Hypothalamus (tissue), 51 donors: Measurements from ENCODE around the gene LLCFC1.

Experiments used
- DNase-seq, 51 donors: peaks; one replicate each; lab custom pipeline; 2025; lab: John Stamatoyannopoulos, UW

Gene LLCFC1

DNA sequence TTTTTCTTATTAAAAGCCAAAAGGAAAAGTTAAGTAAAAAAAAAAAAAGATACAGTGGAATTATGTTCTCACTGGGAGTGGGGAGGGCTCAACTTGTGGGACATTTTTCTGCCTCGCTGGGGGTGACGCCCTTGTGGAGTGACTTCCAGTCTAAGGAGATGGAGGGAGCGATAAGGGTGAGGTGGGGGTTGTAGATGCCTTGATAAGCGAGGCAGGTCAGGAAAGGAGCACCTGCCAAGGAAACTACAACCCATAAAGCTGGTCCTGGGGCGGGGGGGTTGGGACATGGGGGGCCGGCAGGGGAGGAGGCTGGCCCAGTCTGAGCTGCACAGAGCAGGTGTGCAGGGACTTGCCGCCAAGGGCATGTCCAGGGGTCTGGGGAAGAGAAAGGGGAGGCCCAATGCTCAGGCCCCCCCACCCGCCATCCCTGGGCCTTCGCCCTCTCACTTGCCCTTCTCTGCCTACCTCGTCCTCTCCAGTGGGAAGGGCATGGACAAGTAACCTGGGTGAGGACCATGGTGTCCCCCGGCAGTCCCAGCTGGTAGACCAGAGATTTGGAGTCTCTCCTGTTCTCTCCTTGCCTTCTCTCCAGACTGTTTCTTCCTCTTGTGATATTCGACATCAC is 3.2 kb upstream of the LLCFC1 start:
- no peak for DNase-seq

DNA sequence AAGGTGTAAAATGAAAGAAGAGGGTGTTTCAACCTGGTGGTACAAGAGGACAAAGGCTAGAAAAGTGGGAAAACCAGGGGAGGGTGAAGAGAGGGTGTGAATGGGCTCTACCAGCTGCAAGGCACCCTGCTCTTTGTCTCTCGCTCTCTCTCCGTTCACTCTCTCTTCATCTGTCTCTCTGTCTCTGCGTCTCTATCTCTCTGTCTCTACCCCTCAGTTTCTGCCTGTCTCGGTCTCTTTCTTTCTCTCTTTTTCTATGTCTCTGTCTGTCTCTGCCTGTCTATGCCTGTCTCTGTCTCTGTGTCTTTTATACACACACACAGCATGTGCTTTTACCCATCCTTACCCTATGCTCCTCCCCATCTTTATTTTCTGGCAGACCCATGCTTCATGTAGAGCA is 673 bp upstream of the LLCFC1 start:
- DNase-seq = no peak

DNA sequence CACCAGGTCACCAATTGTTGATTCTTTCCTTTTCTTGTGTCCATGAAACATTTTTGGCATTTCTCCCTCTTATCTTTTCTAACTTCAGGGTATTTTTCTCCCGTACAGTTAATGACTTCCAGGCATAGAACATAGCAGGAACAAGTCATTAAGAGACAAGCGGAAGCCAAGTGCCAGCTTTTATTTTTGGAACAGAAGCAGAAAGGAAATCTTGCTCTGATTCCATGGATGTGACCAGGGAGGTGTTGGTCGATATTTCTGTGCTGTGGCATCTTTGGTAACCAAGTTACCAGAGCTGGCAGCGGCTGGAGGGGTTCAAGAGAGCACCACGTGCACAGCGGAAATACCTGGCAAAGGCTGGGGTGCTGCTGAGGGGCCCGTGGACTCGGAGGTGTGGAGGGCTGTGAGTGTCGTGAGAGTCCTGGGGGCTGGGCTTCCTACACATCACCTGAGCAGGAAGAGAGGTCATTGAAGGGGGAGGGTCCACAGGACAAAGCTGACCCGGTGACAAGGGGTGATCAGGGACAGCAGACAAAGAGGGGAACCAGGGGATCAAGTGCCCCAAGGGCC is 1.8 kb downstream of the LLCFC1 start:
- no peak for DNase-seq

DNA sequence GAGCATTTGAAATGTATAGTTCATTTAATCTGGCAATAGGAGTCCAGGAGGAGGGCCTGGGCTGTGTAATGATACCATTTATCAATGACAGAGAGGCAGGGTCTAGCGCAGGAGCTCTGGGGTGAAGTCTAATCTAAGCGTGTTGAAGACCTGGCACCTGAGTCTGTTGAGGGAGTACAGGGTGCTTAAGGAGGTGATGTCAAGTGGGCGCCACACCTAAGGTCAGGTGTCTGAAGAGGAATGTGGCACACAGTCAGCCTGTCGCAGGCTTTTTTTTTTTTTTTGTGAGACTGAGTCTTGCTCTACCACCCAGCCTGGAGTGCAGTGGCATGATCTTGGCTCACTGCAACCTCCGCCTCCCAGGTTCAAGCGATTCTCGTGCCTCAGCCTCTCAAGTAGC is 2.3 kb downstream of the LLCFC1 start:
- no peak for DNase-seq

DNA sequence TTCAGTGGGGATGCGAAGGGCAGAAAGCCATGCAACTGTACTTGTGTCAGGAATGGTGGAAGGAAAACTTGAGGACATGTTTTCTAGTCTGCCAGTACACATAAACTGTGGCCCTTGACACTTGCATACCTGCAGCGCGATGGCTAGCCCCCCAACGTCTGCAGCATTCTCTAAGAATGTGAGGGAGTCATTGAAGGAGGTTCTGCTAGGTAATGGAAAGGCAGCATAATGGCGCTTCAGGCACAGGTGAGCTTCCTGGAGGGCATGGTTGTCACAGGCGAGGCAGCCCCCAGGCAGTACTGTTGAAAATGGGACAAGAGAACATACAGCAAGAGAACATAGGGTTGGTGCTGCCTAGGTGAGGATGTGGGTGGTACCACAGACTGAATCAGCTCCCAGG is 3.5 kb downstream of the LLCFC1 start:
- no peak for DNase-seq

DNA sequence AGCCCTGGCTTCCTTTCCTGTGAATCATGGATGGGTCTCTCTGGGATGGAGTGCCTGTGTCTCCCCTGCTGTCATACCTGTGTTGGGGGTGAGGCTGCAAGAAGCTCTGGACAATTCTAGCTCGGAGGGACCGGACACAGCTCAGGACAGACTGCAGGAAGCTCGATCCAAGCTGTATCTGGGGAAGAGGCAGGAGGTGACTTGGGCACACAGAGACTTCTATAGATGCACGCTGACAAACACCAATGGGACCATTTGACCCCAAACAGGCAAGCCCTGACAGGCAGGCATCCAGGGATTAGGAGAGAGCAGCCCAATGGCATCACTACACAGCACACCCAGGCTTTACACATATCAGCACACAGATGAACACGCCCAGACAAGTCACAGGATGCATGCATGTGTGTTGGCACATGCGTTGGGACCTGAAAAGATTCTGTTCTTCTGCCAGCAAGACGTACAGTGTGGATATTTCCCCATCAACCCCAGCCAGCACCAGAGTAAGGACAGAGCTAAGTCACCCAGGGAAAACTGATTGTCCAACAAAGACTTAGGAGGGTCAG is 4.5 kb downstream of the LLCFC1 start:
- no peak for DNase-seq

DNA sequence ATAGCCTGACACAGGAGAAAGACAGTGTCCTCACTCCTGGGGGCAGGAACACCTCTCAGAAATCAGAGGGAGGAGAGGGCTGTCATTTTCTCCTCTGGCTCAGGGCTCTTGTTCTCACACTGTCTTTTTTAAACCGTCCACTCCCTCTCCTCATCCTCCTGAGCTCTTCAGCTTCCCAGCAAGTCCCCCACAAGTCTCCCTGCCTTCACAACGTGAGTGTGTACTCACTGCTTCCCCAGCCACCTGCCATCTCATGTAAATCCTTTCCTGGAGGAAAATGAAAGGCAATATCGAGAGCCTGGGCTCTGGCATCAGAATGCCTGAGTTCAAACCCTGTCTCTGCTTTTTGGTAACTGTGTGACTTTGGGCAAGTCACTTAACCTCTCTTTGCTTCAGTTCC is 5.7 kb downstream of the LLCFC1 start:
- no peak for DNase-seq

DNA sequence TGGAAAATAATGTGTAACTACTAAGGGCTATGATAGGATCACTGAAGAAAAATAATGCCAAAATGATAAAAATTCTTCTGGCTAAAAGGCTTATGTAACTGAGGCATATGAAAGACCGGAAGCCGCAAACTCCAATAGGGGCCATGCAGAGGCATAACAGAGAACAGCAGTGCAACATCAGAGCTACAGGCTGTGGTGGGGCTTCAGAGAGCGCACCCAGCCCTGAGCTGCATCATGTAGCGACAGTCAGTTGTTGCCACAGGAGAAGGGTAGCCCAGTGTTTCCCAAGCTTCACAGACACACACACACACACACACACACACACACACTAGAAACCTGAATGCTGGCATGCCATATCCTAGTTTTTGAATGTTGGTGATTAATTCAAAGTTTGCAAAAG is 9.3 kb downstream of the LLCFC1 start:
- DNase-seq = no peak

DNA sequence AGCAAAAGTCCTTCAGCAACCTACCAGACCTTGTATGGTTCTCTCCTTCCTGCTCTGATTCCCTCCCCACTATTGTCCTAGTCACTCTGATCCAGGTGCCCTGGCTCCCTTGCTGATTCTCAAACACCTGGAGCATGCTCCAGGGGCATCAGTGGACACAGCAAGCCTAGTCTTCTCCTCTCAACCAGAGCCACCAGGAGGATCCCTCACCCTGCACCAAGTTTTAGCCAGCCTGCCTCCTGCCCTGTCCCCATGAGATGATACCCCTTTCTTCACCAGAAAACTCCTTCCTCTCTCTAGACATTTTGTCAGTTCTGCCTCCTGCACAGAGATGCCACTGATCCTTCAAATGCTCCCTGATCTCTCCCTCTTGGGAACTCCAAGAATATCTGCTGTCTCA is 11.0 kb downstream of the LLCFC1 start:
- no peak for DNase-seq

DNA sequence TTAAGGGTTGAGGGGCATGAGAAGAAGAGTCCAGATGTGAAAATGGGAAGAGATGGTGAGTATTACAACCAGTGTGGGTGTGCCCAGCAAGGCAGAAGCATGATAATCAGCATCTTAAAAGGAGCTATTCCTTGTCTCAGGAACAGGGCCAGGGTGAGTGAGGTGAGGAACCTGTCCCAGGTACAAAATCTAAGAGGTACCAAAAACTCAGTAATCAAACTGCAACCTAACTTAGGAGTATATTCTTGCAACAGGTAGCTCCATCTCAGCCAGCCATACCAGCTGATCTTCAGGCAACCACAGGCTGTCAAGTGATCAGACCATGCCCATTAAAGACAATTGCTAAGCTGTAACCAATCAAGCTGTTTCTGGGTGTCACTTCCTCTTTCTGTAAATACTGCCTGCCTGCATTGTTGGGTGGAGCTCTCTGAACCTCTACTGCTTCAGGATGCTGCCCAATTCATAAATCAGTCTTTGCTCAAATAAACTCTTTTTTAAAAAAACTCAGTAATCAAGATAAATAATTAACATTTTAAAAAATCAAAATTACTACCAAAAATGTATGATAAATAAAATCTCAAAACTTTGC is 15.5 kb downstream of the LLCFC1 start:
- DNase-seq = no peak

DNA sequence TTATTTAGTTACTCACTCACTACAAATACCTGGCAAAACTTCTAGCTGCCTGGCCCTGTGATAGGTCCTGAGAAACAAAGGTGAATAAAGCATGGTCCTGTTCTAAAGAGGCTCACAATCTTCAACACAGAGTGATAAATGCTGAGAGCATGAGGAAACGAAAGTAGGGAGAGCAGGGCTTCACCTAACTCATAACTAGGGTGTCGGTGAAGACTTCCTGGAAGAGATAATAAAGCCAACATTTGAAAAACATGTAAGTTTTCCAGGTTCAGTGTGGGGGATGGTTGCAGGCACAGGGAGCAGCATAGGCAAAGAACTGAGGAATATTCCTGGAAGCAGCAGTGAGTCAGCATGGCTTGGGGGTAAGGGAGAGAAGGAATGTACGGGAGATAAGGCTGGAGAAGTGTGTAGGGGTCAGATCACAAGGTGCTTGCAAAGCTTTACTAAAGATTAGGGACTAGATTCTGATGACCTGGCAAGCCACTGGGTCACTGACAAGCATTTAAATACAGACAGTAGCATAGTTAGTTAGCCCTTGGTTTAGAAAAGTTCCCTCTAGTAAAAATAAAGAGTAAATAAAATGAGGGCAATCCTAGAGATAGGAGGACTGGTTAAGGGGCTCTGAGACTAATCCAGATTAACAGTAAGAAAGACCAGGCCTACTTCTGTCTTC is 17.8 kb downstream of the LLCFC1 start:
- DNase-seq = no peak

DNA sequence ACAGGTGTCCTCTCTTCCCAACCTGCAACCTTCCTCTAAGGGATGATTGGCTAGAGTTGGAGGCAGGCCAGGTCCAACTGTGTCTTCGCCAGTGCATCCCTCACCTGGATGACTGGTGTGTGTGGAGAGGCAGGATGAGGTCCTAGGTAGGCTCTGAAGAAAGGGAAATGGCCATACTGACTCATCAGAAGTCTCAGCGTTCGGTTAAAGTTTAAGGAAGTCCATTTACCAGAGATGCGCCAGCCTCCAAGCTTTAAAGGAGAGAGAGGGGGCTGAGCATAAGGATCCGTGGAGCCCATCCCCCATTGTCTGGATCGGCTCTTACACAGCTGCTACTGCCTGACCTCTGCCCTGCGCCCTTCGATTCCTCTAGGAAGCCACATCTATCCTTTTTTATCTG is 18.4 kb downstream of the LLCFC1 start:
- DNase-seq = no peak

DNA sequence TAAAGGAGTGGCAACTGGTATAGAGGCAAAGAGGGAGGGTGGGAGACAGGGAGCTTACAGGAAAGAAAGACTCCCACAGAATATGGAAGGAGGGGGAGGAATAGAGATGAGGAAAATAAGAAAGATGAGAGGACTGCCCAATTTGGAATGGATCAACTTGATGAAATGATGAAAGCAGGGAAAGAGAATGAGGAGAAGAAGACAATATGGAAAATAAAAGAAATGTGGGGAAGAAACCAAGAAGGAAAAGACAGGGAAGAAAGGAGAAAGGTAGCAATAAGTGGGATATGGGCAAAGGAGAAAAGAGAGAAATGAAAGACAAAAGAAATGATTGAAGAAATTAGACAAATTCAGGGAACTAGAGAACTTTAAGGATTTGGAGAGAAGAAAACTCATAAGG is 19.9 kb downstream of the LLCFC1 start:
- no peak for DNase-seq

DNA sequence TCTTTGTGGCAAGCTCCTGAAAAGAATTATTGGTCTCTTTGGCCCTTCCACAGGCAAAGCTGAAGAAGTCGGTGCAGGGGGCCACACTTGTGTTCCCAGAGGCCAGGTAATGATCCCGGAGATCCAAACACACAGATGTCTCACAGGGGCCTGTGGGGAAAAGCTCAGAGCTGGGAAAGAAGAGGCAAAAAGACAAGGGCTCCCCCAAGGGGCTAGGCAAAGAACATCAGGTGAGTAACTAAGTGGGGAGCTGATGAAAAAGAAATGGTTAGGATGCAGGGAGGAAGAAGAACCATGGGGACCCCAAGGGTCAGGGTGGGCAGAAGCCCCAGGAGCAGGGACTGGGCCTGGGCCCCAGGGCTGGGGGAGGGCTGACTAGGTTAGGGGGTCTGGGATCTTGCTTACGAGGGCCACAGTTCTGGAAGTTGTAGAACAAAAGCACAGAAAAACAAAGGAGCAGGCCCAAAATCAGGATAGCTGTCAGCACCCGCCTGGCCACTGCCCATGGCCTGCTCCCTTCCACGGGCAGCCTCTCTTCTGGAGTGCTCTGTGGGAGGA is 21.8 kb downstream of the LLCFC1 start:
- DNase-seq = no peak

DNA sequence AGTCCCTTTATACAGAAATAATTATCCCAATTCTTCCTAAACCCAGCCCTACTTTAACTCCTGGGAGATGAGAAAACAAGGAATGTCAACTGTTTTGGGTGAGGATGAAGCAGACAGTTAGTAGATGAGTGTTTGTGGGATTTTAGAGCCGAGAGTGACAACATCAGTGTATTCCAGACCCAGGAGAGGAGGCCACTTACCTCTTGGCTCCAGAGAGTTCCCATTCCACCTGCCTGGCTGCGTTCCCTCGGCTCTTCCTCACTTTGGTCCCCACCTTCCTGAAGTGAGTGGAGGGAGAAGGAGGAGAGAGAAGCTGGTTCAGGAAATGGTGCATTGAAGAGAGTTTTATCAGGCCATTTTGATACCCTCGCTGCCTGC is 22.3 kb downstream of the LLCFC1 start:
- DNase-seq = no peak

DNA sequence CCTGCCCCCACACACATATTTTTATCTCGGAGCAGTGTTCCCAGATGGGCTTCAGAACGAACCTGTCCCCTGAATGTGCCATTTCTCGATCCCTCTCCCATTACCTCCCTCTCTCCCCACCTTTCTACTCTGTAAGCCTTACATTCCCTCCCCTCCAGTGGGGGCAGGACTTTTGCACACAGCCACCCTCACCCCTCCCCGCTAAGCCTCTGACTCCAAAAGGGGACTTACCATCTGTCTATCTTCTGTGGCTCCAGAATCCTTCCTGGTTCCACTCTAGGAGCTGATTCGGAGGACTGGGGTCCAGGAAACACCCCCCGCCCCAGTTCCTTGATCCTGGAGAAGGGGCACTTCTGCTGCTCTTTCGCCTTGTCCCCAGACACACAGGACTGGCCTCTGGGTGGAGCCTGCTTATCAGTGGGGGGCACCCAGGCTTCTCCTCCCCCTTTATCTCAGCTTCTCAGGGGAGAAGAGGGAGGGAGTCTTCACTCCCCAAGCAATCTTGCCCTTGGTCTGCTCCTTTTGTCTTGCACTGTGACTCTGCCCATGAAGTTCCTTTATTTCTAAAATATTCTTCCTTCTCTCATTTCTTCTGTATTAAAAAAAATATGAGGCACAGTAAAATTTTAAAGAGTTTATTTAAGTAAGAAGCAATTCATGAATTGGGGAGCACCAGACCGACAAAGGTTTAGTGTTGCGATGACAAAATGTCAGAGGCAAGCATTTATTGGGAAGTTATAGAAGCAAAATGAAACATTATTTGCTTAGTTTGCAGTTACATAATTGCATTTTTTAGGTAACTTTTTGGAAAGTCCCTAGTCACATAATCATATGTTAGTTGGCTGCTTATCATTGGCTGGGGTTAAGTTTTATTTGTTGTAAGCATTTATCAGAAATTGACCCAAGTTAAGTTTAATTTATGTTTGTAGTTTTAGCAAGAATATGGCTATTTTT is 23.0 kb downstream of the LLCFC1 start, which contains the start of gene KEL:
Gene KEL (minus strand): TSS at position 391 of the 954 bp plus-strand sequence. CDS start 157 bp downstream, at position 234.
- DNase-seq = no peak

DNA sequence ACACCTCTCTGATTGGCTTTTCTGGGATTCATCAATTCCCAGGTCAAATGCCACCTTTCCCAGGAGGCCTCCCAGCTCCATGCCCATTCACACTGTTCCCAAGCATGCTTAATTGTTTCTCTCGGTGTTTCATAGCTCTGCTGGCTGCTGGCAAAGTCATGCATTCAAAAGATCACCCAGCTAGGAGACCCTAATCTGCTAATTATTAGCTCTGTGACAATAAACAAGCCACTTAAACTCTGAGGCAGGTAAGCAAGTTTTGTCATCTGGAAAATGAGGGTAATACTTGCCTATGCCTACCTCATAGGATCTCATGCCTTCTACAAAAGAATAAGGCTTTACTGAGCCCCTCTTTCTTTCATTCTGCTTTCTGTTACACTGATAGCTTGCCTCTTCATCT is 23.7 kb downstream of the LLCFC1 start:
- no peak for DNase-seq

DNA sequence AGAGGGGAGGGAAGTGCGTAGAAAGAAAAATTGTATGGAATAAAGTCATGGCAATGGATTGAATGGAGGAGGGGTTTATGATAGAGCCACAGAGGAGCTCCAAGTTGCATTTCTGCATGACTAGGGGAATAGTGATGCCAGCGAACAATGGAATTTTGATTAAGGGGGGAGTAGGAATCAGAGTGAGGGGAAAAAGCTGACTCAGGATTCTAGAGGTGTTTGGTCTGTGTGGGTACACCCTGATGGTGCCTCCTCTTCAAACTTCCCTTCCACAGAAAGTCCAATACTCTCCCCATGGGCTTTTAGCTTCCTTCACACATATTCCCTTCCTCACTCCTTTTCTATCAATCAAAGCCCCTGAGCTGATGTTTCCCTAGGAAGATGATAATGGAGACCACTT is 24.7 kb downstream of the LLCFC1 start:
- no peak for DNase-seq

DNA sequence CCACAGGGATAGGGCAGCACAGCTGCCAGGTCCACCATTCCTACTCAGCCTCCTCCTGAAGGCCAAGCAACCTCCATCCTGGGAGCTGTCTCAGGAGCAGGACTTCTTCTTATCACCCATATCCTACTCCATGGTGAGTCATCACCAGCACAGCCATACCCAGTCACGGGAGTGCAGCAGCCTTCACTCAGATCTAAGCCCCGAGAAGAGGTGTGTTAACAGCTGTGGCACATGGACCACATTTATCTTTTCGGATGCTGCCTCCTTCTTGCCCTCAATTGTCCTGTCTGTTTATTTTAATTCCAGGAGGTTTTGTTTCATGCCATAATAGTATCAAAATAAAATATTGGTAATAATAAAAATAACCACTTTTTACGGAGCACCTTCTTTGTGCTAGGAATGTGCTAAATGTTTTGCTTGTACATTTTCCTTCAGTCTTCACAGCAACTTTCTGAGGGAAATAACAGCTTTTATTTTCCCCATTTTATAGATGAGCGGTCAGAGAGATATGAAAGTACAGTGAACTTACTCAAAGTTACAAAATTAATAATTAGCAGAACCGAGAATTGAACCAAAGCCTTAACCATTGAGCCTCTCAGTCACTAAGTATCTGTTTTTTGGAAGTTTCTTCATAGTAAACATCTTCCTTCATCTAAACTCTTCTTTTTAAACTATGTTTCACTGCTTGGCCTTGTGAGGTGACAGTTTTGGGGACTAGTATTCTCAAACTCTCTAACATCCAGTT is 25.4 kb downstream of the LLCFC1 start:
- no peak for DNase-seq

DNA sequence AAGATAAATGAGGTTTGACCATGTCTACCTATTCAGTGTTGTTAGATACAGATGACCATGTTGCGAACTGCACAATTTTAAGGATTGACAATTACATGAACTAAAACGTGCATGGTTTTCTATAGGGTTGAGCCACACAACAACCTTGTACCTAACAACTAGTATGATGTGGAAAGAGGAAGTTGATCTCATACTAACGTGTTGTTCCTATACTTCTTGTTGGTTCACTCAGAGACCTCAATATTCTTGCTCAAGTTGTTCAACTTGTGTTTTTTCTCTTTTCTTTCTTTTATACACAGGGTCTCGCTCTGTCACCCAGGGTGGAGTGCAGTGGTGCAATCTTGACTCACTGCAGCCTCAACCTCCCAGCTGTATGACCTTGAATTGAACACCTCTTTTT is 28.9 kb downstream of the LLCFC1 start:
- no peak for DNase-seq
